ENCODE results near the gene TLR3. TPM values are rescaled to one million over a fixed set of nuclear protein-coding genes. Genes with fewer than 3 reads are reported as not detected.

TLR3 gene
- total and polyA plus RNA-seq, 10 of the 15 experiments (the other 5 are each of a cell fraction or from before 2014, with no cell fraction given) = under 0.01 to 0.05 (median 0.03) TPM; not detected in 7

DNA sequence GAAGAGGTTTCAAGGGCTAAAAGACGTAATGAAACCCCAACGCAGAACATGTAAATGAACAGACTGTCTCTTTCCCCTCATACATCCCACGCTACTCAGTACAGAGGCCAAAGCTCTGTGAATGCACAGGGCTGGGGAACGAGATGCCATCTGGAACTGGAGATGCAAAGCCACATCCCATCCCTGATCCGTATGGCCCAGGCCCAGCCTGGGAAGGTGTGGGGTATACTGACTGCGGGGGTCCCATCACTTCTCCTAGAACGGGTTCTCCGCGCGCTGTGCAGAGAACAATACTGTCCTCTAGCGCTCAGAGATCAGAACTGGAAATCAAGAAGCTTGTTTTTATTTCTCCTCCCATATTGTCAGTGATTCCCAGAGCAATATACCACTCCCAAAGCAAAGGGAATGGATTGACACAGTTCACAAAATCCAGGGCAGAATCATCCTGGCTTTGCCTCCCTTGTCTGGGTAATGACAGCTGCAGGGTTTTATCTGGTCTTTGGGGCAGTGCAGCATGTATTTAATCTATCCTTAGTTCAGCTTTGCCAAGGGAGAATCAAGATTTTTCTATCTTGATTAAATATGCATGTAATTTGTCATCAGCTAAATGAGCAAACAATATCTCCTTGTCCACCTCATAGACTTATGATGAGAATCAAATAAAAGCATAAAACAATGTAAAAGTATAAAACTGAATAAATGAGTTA, 47.3 kb upstream of the TLR3 start (continued):
- peak; percentile 79 for TF ChIP-seq RAD21 (IDR thresholded peaks at IDR 0.05; ENCODE audit: insufficient read depth, low read depth, low read length)
- TF ChIP-seq SIX5 (IDR thresholded peaks at IDR 0.05; ENCODE audit: low read depth, low read length, severe bottlenecking) = no peak

DNA sequence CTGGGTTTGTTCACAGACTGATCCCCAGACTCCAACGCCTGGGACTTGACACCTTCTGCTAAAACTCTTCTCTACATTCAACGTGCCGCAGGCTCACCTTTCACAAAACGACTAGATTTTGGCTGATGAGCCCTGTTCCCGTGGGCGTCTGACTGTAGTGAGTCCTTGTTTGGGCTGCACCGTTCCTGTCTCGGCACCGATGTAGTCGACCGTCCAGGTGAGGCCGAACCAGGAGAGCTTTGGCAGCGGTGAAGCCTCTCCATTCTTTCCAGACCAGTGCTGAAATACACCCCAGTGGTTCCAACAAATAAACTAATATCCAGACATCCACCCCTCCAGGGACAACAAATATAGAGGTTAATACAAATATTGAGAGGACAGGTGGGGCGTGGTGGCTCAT, 45.0 kb upstream of the TLR3 start:
- Histone ChIP-seq H3K9me3 (replicated peaks; ENCODE audit: control insufficient read depth, insufficient read depth, low read length) (no peaks in the 10 kb centered on the region; the same call in 2 of the 3 replicates), H3K4me2 (ENCODE audit: control insufficient read depth, insufficient read depth) (no peak overlapping the region), H3K79me2 (ENCODE audit: control insufficient read depth, insufficient read depth, low read length) (no peaks in the 10 kb centered on the region), H3K27me3 (replicated peaks in 1 of 2; ENCODE audit: control insufficient read depth in 2 of 2, insufficient read depth in 2 of 2, low read length in 1 of 2) (no peaks in the 10 kb centered on the region; a peak in 2 of 4 replicates), H3K27ac (ENCODE audit: control insufficient read depth, insufficient read depth) (no peak overlapping the region), H2AFZ (ENCODE audit: control insufficient read depth, low read depth, low read length) (no peak overlapping the region), H3K9ac (ENCODE audit: control insufficient read depth, insufficient read depth, low read length) (no peak overlapping the region), H4K20me1 (ENCODE audit: control insufficient read depth, insufficient read depth) (no peaks in the 10 kb centered on the region), H3K36me3 (ENCODE audit: control insufficient read depth in 2 of 2, insufficient read depth in 2 of 2, low read length in 1 of 2) (no peaks in the 10 kb centered on the region), H3K4me1 (ENCODE audit: control insufficient read depth, insufficient read depth, low read length) (no peaks in the 10 kb centered on the region), H3K4me3 (no peak overlapping the region)
- CTCF ChIA-PET = interaction anchor here (1.9 kb wide), 1 partner anchor 13 kb away, joined by 4 read pairs; no protein-coding TSS in a partner anchor
- in situ Hi-C loops (cut with MboI) = no loop called here
- no peak for ATAC-seq
- no peak for FAIRE-seq
- SMC1A ChIA-PET (ENCODE audit: uncharacterized antibody, unreplicated experiment) = no interaction called here
- WGBS (ENCODE audit: insufficient coverage, insufficient replicate concordance, low lambda C conversion rate, missing lambda C conversion rate) = 50% methylated on average over 14 of the region's 14 CpGs
- DNase-seq (ENCODE audit: low read depth, low spot score) = no peak
- POLR2A ChIA-PET = no interaction called here
- RAD21 ChIA-PET (ENCODE audit: unreplicated experiment) = no interaction called here
- intact Hi-C loops (cut with micrococcal nuclease; ENCODE audit: unreplicated experiment) = loop anchor here (10.0 kb wide), 1 partner anchor 549 kb away; the partner anchor contains the start of gene CCDC110
- no TSS peak for BruUV-seq (replicated peaks)
- TF ChIP-seq TCF7 (IDR thresholded peaks at IDR 0.05; ENCODE audit: borderline replicate concordance) (no peak), STAT1 (conservative IDR thresholded peaks at IDR 0.05) (no peak), NR2C2 (IDR thresholded peaks at IDR 0.05; ENCODE audit: borderline replicate concordance, control insufficient read depth, insufficient read length, low read depth) (no peak), ZNF274 (IDR thresholded peaks at IDR 0.05; ENCODE audit: insufficient read depth, insufficient read length) (no peak)
- TF ChIP-seq, protein P1, sequence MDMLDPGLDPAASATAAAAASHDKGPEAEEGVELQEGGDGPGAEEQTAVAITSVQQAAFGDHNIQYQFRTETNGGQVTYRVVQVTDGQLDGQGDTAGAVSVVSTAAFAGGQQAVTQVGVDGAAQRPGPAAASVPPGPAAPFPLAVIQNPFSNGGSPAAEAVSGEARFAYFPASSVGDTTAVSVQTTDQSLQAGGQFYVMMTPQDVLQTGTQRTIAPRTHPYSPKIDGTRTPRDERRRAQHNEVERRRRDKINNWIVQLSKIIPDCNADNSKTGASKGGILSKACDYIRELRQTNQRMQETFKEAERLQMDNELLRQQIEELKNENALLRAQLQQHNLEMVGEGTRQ (IDR thresholded peaks at IDR 0.05; ENCODE audit: borderline replicate concordance, low read depth, low read length) = no peak
